BLaER1 treated with 17β-estradiol and CSF1 and Interleukin-3, amounts not matched to agents 10 nM and 100 nM (cell line): Measurements from ENCODE around the gene SULT1C2.

Experiments
- H3K27ac ChIP-seq, 11 experiments: shearing (Covaris generic); formaldehyde crosslinking; 2 replicates each; pipeline ENCODE4 v1.8.1; 2022
- H3K27me3 ChIP-seq, 11 experiments: shearing (Covaris generic); formaldehyde crosslinking; 2 replicates each; pipeline ENCODE4 v1.8.1; 2022
- H3K36me3 ChIP-seq, 11 experiments: shearing (Covaris generic); formaldehyde crosslinking; 2 replicates each; pipeline ENCODE4 v1.8.1; 2022
- H3K4me1 ChIP-seq, 10 experiments: shearing (Covaris generic); formaldehyde crosslinking; 2 replicates each; pipeline ENCODE4 v1.8.1; 2022
- H3K4me2 ChIP-seq, 11 experiments: shearing (Covaris generic); formaldehyde crosslinking; 2 replicates each; pipeline ENCODE4 v1.8.1; 2022
- H3K4me3 ChIP-seq, 10 experiments: shearing (Covaris generic); formaldehyde crosslinking; 2 replicates each; pipeline ENCODE4 v1.8.1; 2022
- H3K9ac ChIP-seq, 11 experiments: shearing (Covaris generic); formaldehyde crosslinking; 2 replicates each; pipeline ENCODE4 v1.8.1; 2022
- H3K9me3 ChIP-seq, 11 experiments: shearing (Covaris generic); formaldehyde crosslinking; replicated peaks in 1 of 11; 2 replicates each; pipeline ENCODE4 v1.8.1; 2022
- H4K20me1 ChIP-seq, 11 experiments: shearing (Covaris generic); formaldehyde crosslinking; 2 replicates each; pipeline ENCODE4 v1.8.1; 2022
- Cebpa-rat ChIP-seq, 11 experiments: shearing (Covaris generic); IDR thresholded peaks; 2 replicates each; pipeline ENCODE4 v1.8.1; 2022

SULT1C2 gene

GRCh38 chr2:108288534-108289106 is at the start of gene SULT1C2:
Gene SULT1C2, plus strand, starts transcription at chr2:108288895. Its CDS starts 4,773 bp downstream, at chr2:108293668.
- H3K4me2 ChIP-seq, result no peak within 1 kb of the TSS
- peaks cover 0 to under 1% (median 0%) of the 10 kb centered on the region in 11 experiments; a peak in 1 of 22 replicates for H3K9me3 ChIP-seq
- H3K4me1 ChIP-seq, result no peaks in the 10 kb centered on the region
- no peaks in the 10 kb centered on the region for H3K36me3 ChIP-seq
- no peaks in the 10 kb centered on the region for H3K27me3 ChIP-seq
- no peak within 1 kb of the TSS for H3K27ac ChIP-seq
- H3K9ac ChIP-seq, result no peak within 1 kb of the TSS
- no peaks in the 10 kb centered on the region for H4K20me1 ChIP-seq
- no peak within 1 kb of the TSS for H3K4me3 ChIP-seq
- no peak for TF ChIP-seq Cebpa-rat (IDR thresholded peaks at IDR 0.05)

- Histone ChIP-seq H3K27me3 (no peaks in the 10 kb centered on the region), H3K9me3 (peaks cover 22 to 33% (median 29%) of the 10 kb centered on the region in 11 experiments), H3K4me1 (no peaks in the 10 kb centered on the region), H3K27ac (no peak within 1 kb of the TSS), H3K4me2 (no peak within 1 kb of the TSS), H3K9ac (no peak within 1 kb of the TSS), H3K4me3 (no peak within 1 kb of the TSS), H3K36me3 (peaks cover 0 to 4% (median 0%) of the 10 kb centered on the region in 11 experiments; a peak in 1 of 22 replicates), H4K20me1 (no peaks in the 10 kb centered on the region)
- no peak for TF ChIP-seq Cebpa-rat (IDR thresholded peaks at IDR 0.05)
These were observed 48.9 kb upstream of the SULT1C2 start, which contains the start of gene SULT1C3 for GRCh38 chr2:108239786-108240185. Gene SULT1C3, plus strand, starts transcription at chr2:108239968. Its CDS starts 7,227 bp downstream, at chr2:108247195.

- Histone ChIP-seq H3K27ac (no peak overlapping the region), H3K9ac (no peak overlapping the region), H3K9me3 (peaks cover 26 to 38% (median 33%) of the 10 kb centered on the region in 11 experiments), H3K4me2 (no peak overlapping the region), H3K27me3 (no peaks in the 10 kb centered on the region), H3K36me3 (peaks cover 0 to 4% (median 0%) of the 10 kb centered on the region in 11 experiments; a peak in 1 of 22 replicates), H3K4me1 (no peaks in the 10 kb centered on the region), H3K4me3 (no peak overlapping the region), H4K20me1 (no peaks in the 10 kb centered on the region)
- TF ChIP-seq Cebpa-rat (IDR thresholded peaks at IDR 0.05), result no peak
These were observed 47.7 kb upstream of the SULT1C2 start for GRCh38 chr2:108240966-108241365.

DNA sequence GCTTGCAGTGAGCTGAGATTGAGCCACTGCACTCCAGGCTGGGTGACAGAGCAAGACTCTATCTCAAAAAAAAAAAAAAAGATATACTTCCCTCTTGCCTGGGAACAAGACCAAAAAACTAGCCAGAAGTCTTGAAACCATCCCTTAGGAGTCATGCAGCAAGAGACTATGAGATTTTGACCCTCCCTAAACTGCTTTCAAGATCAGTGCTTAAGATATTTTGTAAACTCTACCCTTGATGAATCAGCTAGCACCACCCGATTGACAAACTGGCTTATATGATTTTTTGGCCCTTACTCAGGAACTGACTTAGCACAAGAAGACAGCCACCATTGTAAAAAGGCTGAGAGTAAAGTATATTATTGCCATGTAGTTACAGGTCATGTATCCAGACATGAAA is 45.1 kb upstream of the SULT1C2 start:
- Histone ChIP-seq H3K4me2 (no peak overlapping the region), H3K9me3 (peaks cover 3 to 15% (median 10%) of the 10 kb centered on the region in 11 experiments; a peak in 15 of 22 replicates), H3K4me3 (no peak overlapping the region), H3K27ac (no peak overlapping the region), H3K36me3 (no peaks in the 10 kb centered on the region), H3K4me1 (no peaks in the 10 kb centered on the region), H3K9ac (no peak overlapping the region), H4K20me1 (no peaks in the 10 kb centered on the region), H3K27me3 (no peaks in the 10 kb centered on the region)
- no peak for TF ChIP-seq Cebpa-rat (IDR thresholded peaks at IDR 0.05)

GRCh38 chr2:108244667-108245414 is 43.9 kb upstream of the SULT1C2 start:
- Histone ChIP-seq H3K4me2 (no peak overlapping the region), H3K4me3 (no peak overlapping the region), H3K9ac (no peak overlapping the region), H3K4me1 (no peaks in the 10 kb centered on the region), H3K36me3 (no peaks in the 10 kb centered on the region), H3K27me3 (no peaks in the 10 kb centered on the region), H4K20me1 (no peaks in the 10 kb centered on the region), H3K27ac (no peak overlapping the region), H3K9me3 (peaks cover 1 to 15% (median 9%) of the 10 kb centered on the region in 11 experiments; a peak in 14 of 22 replicates)
- no peak for TF ChIP-seq Cebpa-rat (IDR thresholded peaks at IDR 0.05)

DNA sequence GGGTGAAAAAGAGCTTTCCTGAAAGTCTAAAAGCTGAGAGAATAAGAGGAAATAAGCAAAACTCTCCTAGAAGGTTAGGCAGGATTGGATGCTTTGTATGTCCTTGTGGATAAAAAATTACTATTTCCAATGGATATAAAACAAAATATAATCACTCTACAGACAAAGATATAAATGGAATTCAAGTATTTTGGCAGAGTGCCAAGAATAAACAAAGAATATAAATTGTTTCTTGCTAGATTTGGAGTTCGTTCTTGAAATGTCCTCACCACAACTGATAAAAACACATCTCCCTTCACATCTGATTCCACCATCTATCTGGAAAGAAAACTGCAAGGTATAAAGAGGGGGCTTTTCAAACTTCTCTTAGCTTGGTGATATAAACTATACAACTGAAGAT is 35.6 kb upstream of the SULT1C2 start:
- Histone ChIP-seq H3K4me2 (no peak overlapping the region), H3K27ac (no peak overlapping the region), H4K20me1 (no peaks in the 10 kb centered on the region), H3K4me3 (no peak overlapping the region), H3K9me3 (no peaks in the 10 kb centered on the region), H3K9ac (no peak overlapping the region), H3K36me3 (no peaks in the 10 kb centered on the region), H3K27me3 (no peaks in the 10 kb centered on the region), H3K4me1 (no peaks in the 10 kb centered on the region)
- no peak for TF ChIP-seq Cebpa-rat (IDR thresholded peaks at IDR 0.05)

- Histone ChIP-seq H3K4me3 (no peak overlapping the region), H3K27ac (no peak overlapping the region), H3K36me3 (no peaks in the 10 kb centered on the region), H4K20me1 (no peaks in the 10 kb centered on the region), H3K27me3 (no peaks in the 10 kb centered on the region), H3K4me1 (no peaks in the 10 kb centered on the region), H3K9ac (no peak overlapping the region), H3K9me3 (0 out of 22 replicates have a peak, but pooled peaks cover 0 to 6% (median 0%) of the 10 kb centered on the region in 11 experiments), H3K4me2 (no peak overlapping the region)
- TF ChIP-seq Cebpa-rat (IDR thresholded peaks at IDR 0.05), result no peak
These were observed 30.9 kb upstream of the SULT1C2 start for GRCh38 chr2:108257757-108258331.

DNA sequence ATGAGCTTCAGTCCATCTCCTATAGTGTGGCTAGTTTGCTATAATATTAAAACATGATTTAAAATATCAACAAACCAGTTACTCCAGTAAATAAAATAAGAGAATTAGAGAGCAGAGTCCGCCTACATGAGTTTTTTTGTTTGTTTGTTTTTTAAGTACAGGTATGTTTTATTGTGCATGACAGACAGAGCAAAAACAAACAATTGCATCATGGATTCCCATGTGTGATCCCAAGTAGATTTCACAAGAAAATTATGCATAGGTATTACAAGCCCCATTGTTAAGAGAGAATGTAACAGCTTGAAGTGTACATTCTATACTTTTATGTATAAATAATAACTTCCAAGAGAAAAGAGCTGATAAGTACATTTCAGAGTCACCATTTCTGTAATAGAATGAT is 27.9 kb upstream of the SULT1C2 start:
- Histone ChIP-seq H3K9me3 (0 out of 22 replicates have a peak, but pooled peaks cover 0 to 6% (median 0%) of the 10 kb centered on the region in 11 experiments), H3K4me1 (no peaks in the 10 kb centered on the region), H3K9ac (no peak overlapping the region), H3K36me3 (no peaks in the 10 kb centered on the region), H4K20me1 (no peaks in the 10 kb centered on the region), H3K4me2 (no peak overlapping the region), H3K27me3 (no peaks in the 10 kb centered on the region), H3K27ac (no peak overlapping the region), H3K4me3 (no peak overlapping the region)
- no peak for TF ChIP-seq Cebpa-rat (IDR thresholded peaks at IDR 0.05)

DNA sequence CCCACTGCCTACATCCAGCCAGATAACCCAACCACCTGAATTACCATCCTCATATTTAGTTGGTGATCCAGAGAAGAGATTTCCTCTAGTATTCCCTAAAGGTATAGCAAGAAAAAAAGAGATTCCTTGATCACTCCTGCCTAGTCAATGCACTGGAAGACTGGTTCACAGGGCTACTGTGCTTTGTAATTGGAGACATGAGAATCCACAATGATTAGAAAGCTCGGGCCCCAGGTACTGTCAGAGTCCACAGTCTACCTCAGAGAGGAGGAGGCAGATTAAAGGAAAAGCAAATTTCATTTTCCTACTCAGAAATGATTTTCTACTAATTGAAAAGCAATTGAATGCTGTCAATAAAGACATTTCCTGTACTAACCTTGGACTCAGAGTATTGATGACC is 26.7 kb upstream of the SULT1C2 start:
- Histone ChIP-seq H3K4me1 (peaks cover 0 to 8% (median 2%) of the 10 kb centered on the region in 10 experiments; a peak in 13 of 20 replicates), H4K20me1 (no peaks in the 10 kb centered on the region), H3K27ac (no peak overlapping the region), H3K9me3 (0 out of 22 replicates have a peak, but pooled peaks cover 0 to 6% (median 0%) of the 10 kb centered on the region in 11 experiments), H3K27me3 (no peaks in the 10 kb centered on the region), H3K4me3 (no peak overlapping the region), H3K4me2 (no peak overlapping the region), H3K36me3 (no peaks in the 10 kb centered on the region), H3K9ac (no peak overlapping the region)
- TF ChIP-seq Cebpa-rat (IDR thresholded peaks at IDR 0.05), result no peak
